Frontal cortex (tissue), 4 donors: ENCODE results near the gene ITGB5. TPM values are rescaled to one million over a fixed set of nuclear protein-coding genes. Genes with fewer than 3 reads are reported as not detected.

Experiments
- DNase-seq, 2 donors: peaks; one replicate each; pipeline ENCODE4 v3.0.0; 2012; ENCODE audit warnings: low spot score in 2 of 2
- FAIRE-seq: peaks from 2 replicates; lab custom pipeline; 2012; peaks lifted over from hg19 to GRCh38; lab: Jason Lieb, UNC
- small RNA-seq: library from RNA; depleted of rRNA; stranded (forward); fragments of <200 nt; gene quantifications from one replicate; pipeline ENCODE3, GENCODE V24; 2014
- total RNA-seq: library from RNA; depleted of rRNA; stranded (reverse); fragments of >200 nt; gene quantifications from one replicate; pipeline ENCODE4 v1.2.3, GENCODE V29; 2014
- donor health status: control.
- donor health status: control.
- donor health status: control.

Gene ITGB5
- total RNA-seq, 1 donor from 2014 or later = 20.4 TPM

DNA sequence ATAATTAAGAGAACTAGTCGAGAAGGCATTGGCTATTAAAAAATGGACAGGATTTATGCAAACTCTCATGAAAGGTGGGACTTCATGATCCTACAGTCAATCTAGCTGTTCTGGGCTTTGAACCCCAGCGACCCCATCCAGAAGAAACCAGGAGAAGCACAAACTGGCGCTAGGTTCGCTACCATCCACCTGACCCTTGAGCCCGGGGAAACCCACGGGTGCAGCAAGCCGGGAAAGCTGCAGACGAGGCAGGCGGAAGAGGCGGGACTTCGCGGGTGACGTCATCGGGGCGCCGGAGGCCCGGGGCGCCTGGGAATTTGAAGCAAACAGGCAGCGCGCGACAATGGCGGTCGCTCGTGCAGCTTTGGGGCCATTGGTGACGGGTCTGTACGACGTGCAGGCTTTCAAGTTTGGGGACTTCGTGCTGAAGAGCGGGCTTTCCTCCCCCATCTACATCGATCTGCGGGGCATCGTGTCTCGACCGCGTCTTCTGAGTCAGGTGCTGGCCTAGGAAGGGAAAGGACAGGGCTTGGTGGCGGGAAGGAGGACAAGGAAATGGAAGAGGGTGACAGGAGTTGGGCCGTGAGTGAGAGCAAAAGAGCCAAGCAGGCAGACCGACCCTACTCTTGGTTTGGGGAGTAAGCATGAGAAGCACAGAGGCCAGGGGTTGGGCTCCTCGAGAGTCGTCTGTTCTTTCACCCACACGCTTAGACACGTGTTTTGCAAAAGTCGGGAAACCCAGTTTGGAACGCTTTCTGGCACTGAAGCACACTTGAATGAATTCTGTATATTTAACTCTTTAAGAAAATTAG, 156.8 kb downstream of the ITGB5 start, which contains the start of gene UMPS:
Gene UMPS, plus strand, starts transcription at position 324 of the 812 bp plus-strand sequence. Its CDS starts 20 bp downstream, at position 344.
- DNase-seq = peak; percentile 67 to 77
- no peak for FAIRE-seq

DNA sequence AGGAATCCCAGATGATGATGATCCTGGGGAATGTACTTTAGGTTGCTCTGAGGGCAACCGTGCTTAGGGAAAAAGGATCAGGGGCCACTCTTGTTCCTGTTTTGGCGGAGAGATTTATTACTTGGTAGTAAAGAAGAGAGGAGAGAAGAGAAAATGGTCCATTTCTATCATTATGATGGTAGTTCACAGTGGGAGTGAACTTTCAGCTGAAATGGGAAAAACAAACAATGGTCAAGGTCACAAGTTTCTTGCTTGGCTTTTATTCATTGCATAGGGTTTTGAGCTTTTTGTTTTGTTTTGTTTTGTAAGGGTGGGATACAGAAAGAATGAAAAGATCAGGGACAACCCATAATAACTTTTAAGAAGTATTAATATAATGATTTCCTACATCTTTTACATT, 164.6 kb downstream of the ITGB5 start:
- DNase-seq (no peak), FAIRE-seq (no peak)

DNA sequence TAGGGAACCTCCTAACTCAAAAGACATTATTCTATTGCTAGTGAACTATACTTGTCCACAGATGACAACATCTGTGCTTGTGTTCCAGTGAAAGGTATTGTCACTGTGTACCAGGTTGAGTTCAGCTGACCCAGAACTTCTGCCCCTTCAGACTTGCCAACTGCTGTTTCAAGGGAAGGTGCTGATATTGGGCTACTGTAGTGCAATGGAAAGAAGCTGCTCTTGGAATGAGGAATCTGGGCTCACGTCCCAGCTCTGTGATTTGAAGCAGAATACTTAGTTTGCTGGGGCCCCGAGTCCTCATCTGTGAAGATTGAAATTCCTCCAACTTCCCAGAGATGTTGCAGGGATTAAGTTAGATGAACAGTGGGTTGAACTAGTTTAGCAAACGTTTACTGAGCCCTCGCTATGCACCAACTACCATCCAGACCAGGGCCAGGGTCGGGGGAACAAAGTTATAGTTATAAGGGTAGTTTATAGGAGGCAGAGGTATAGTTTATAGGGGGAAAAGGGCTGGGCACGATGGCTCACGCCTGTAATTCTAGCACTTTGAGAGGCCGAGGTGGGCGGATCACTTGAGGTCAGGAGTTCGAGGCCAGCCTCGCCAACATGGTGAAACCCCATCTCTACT, 172.8 kb downstream of the ITGB5 start:
- FAIRE-seq (no peak), DNase-seq (no peak)

Small RNA genes lying within 50 kb of the gene (small RNA-seq; reads per million reads assigned to genes)
- not detected for gene MIR544B

Other genes with a start within 250 kb of the ITGB5 start
- gene UMPS, start 156.9 kb downstream of the ITGB5 start, total RNA-seq = 54.2 TPM
- not detected for gene MUC13, start 47.4 kb upstream of the ITGB5 start, total RNA-seq
- 5.7 TPM for gene HEG1, start 168.6 kb upstream of the ITGB5 start, total RNA-seq